Osteocyte (in vitro differentiated cells): ENCODE measurements around the gene RNF123. TPM values are rescaled to one million over a fixed set of nuclear protein-coding genes. Genes with fewer than 3 reads are reported as not detected.

Source experiments
- DNase-seq: peaks from one replicate; pipeline ENCODE4 v3.0.0; 2021; ENCODE audit warnings: mixed read lengths; ENCODE audit not compliant: unreplicated experiment; ENCODE audit errors: extremely low spot score
- H3K27ac Mint-ChIP-seq: one replicate; pipeline ENCODE4 v1.8.0; 2021; ENCODE audit warnings: mild to moderate bottlenecking, mixed read lengths; ENCODE audit not compliant: unreplicated experiment
- H3K27me3 Mint-ChIP-seq: one replicate; pipeline ENCODE4 v1.8.0; 2021; ENCODE audit warnings: mixed read lengths; ENCODE audit not compliant: unreplicated experiment
- H3K36me3 Mint-ChIP-seq: one replicate; pipeline ENCODE4 v1.8.0; 2021; ENCODE audit warnings: mixed read lengths; ENCODE audit not compliant: unreplicated experiment
- H3K4me1 Mint-ChIP-seq: one replicate; pipeline ENCODE4 v1.8.0; 2021; ENCODE audit warnings: mixed read lengths; ENCODE audit not compliant: unreplicated experiment
- H3K4me3 Mint-ChIP-seq: one replicate; pipeline ENCODE4 v1.8.0; 2021; ENCODE audit warnings: mild to moderate bottlenecking, moderate library complexity, mixed read lengths; ENCODE audit not compliant: unreplicated experiment
- H3K9me3 Mint-ChIP-seq: one replicate; pipeline ENCODE4 v1.8.0; 2021; ENCODE audit warnings: mixed read lengths; ENCODE audit not compliant: unreplicated experiment
- CTCF ChIP-seq: fragments of 200-600 bp; sonication (generic); IDR thresholded peaks from 2 replicates; pipeline ENCODE4 v1.5.0; 2021; ENCODE audit warnings: antibody characterized with exemption, mild to moderate bottlenecking, moderate library complexity
- total RNA-seq: library from RNA; stranded (reverse); gene quantifications from 2 replicates; pipeline ENCODE4 v1.2.1, GENCODE V29; 2021

Gene RNF123
- total RNA-seq, 1 donor from 2014 or later: 61.0 TPM

GRCh38 chr3:49650177-49650576, 39.2 kb upstream of the RNF123 start:
- no peaks in the 10 kb centered on the region for H3K9me3 Mint-ChIP-seq
- DNase-seq: no peak
- no peak for TF ChIP-seq CTCF
- H3K4me3 Mint-ChIP-seq: no peak overlapping the region
- H3K27ac Mint-ChIP-seq: no peak overlapping the region
- H3K4me1 Mint-ChIP-seq: peaks cover 10% of the 10 kb centered on the region
- H3K36me3 Mint-ChIP-seq: no peaks in the 10 kb centered on the region
- H3K27me3 Mint-ChIP-seq: peaks cover 2% of the 10 kb centered on the region

- Mint-ChIP-seq H3K9me3 (no peaks in the 10 kb centered on the region), H3K4me1 (peaks cover 10% of the 10 kb centered on the region), H3K36me3 (no peaks in the 10 kb centered on the region), H3K27me3 (no peaks in the 10 kb centered on the region), H3K27ac (no peak overlapping the region), H3K4me3 (no peak overlapping the region)
- no peak for DNase-seq
- TF ChIP-seq CTCF: no peak
These were observed 38.7 kb upstream of the RNF123 start for GRCh38 chr3:49650637-49651036.

GRCh38 chr3:49652218-49652902, 37.0 kb upstream of the RNF123 start:
- Mint-ChIP-seq H3K9me3 (no peaks in the 10 kb centered on the region), H3K4me3 (no peak overlapping the region), H3K27ac (no peak overlapping the region), H3K27me3 (no peaks in the 10 kb centered on the region), H3K4me1 (peaks cover 9% of the 10 kb centered on the region), H3K36me3 (no peaks in the 10 kb centered on the region)
- no peak for TF ChIP-seq CTCF
- DNase-seq: no peak

GRCh38 chr3:49652903-49653415, 36.4 kb upstream of the RNF123 start:
- Mint-ChIP-seq H3K36me3 (no peaks in the 10 kb centered on the region), H3K27me3 (no peaks in the 10 kb centered on the region), H3K27ac (no peak overlapping the region), H3K4me1 (peaks cover 4% of the 10 kb centered on the region), H3K9me3 (no peaks in the 10 kb centered on the region), H3K4me3 (no peak overlapping the region)
- no peak for DNase-seq
- TF ChIP-seq CTCF: no peak

GRCh38 chr3:49653621-49654020, 35.7 kb upstream of the RNF123 start:
- H3K9me3 Mint-ChIP-seq: no peaks in the 10 kb centered on the region
- no peak overlapping the region for H3K4me3 Mint-ChIP-seq
- no peaks in the 10 kb centered on the region for H3K36me3 Mint-ChIP-seq
- H3K4me1 Mint-ChIP-seq: peaks cover 3% of the 10 kb centered on the region
- TF ChIP-seq CTCF: no peak
- DNase-seq: no peak
- H3K27me3 Mint-ChIP-seq: no peaks in the 10 kb centered on the region
- no peak overlapping the region for H3K27ac Mint-ChIP-seq
